Gastrocnemius medialis (tissue), 4 donors: ENCODE data around the gene ARL5A.

Source experiments
- POLR2A ChIP-seq, 2 donors: fragments of 450-650 bp; IDR thresholded peaks; one replicate each; pipeline ENCODE4 v1.6.1; 2017; ENCODE audit warnings: antibody characterized with exemption in 2 of 2, mild to moderate bottlenecking in 2 of 2, moderate library complexity in 2 of 2
- TF ChIP-seq, protein P1 (sequence below), 5 experiments: fragments of 450-650 bp in 3 of 5; fragments of 200-600 bp in 2 of 5; sonication (generic) in 2 of 5; IDR thresholded peaks in 4 of 5; conservative IDR thresholded peaks in 1 of 5; 1 replicate in 4 of 5; 2 replicates in 1 of 5; pipeline ENCODE4 v1.5.1; 2016 to 2019; ENCODE audit warnings: antibody characterized with exemption in 5 of 5, mild to moderate bottlenecking in 3 of 5, moderate library complexity in 3 of 5

DNA sequence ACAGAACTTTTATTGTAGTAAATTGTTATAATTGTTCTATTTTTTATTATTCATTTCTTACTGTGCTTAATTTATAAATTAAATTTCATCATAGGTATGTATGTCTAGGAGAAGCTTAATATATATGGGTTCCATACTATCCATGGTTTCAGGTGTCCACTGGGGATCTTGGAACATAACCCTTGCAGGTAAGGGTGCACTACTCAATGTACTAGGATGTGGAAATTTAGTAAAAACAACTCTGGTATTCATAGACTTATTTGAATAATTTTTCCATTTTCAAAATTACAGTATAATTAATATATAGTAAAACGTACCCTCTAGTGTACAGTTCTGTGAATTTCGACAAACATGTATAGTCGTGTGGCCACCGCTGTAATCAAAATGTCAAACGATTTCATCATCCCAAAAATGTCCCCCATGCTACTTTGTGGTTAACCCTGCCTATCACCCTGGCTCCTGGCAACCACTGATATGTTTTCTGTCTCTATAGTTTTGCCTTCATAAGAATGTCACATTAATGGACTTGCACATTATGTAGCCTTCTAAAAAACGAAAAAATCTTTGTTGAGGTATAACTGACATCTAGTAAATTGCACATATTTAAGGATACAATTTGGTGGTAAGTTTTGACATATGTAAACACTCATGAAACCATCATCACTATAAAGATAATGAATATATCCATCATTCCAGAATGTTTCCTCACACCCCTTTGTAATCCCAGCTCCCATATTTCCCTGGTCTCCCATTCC is 45.7 kb downstream of the ARL5A start:
- TF ChIP-seq, protein P1, sequence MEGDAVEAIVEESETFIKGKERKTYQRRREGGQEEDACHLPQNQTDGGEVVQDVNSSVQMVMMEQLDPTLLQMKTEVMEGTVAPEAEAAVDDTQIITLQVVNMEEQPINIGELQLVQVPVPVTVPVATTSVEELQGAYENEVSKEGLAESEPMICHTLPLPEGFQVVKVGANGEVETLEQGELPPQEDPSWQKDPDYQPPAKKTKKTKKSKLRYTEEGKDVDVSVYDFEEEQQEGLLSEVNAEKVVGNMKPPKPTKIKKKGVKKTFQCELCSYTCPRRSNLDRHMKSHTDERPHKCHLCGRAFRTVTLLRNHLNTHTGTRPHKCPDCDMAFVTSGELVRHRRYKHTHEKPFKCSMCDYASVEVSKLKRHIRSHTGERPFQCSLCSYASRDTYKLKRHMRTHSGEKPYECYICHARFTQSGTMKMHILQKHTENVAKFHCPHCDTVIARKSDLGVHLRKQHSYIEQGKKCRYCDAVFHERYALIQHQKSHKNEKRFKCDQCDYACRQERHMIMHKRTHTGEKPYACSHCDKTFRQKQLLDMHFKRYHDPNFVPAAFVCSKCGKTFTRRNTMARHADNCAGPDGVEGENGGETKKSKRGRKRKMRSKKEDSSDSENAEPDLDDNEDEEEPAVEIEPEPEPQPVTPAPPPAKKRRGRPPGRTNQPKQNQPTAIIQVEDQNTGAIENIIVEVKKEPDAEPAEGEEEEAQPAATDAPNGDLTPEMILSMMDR (IDR thresholded peaks at IDR 0.05 in 4 of 5, conservative IDR thresholded peaks at IDR 0.05 in 1 of 5), result no peak
- no peak for TF ChIP-seq POLR2A (IDR thresholded peaks at IDR 0.05)
